Endodermal cell (in vitro differentiated cells): ENCODE results near the gene MICALL2. TPM values are rescaled to one million over a fixed set of nuclear protein-coding genes. Genes with fewer than 3 reads are reported as not detected.

Experiments used
- DNase-seq: peaks from one replicate; pipeline ENCODE4 v3.0.0-alpha.2; 2017
- H3K27ac ChIP-seq: 2 replicates; pipeline ENCODE4 v1.5.1; 2013; ENCODE audit warnings: mild to moderate bottlenecking, low read depth, low read length, moderate library complexity
- H3K27me3 ChIP-seq: 2 replicates; pipeline ENCODE4 v1.6.1; 2013; ENCODE audit warnings: mild to moderate bottlenecking, low read length, moderate library complexity; ENCODE audit not compliant: insufficient read depth, control insufficient read depth, poor library complexity, severe bottlenecking
- H3K36me3 ChIP-seq: 2 replicates; pipeline ENCODE4 v1.7.0; 2013; ENCODE audit warnings: mild to moderate bottlenecking, low read length, moderate library complexity; ENCODE audit not compliant: control insufficient read depth, insufficient read depth
- H3K4me1 ChIP-seq: one replicate; pipeline ENCODE4 v1.7.0; 2013; ENCODE audit warnings: low read length; ENCODE audit not compliant: control insufficient read depth, insufficient read depth
- H3K4me3 ChIP-seq: 2 replicates; pipeline ENCODE4 v1.5.1; 2013; ENCODE audit warnings: mild to moderate bottlenecking, low read length, moderate library complexity
- H3K9ac ChIP-seq: 2 replicates; pipeline ENCODE4 v1.6.1; 2013; ENCODE audit warnings: mild to moderate bottlenecking, low read length, moderate library complexity; ENCODE audit not compliant: poor library complexity, severe bottlenecking; ENCODE audit errors: extremely low read depth
- H3K9me3 ChIP-seq: 2 replicates; pipeline ENCODE4 v1.6.1; 2013; ENCODE audit warnings: mild to moderate bottlenecking, low read length, moderate library complexity; ENCODE audit not compliant: control insufficient read depth
- H3K27ac Mint-ChIP-seq: 2 replicates; pipeline ENCODE4 v1.8.0; 2020; ENCODE audit warnings: mixed read lengths
- H3K27me3 Mint-ChIP-seq: 2 replicates; pipeline ENCODE4 v1.8.0; 2021; ENCODE audit warnings: mild to moderate bottlenecking, mixed read lengths; ENCODE audit not compliant: insufficient read depth
- H3K36me3 Mint-ChIP-seq: 2 replicates; pipeline ENCODE4 v1.8.0; 2020; ENCODE audit warnings: low read depth, mixed read lengths
- H3K4me1 Mint-ChIP-seq: 2 replicates; pipeline ENCODE4 v1.8.0; 2020; ENCODE audit warnings: mixed read lengths
- H3K4me3 Mint-ChIP-seq: 2 replicates; pipeline ENCODE4 v1.8.0; 2020; ENCODE audit warnings: mild to moderate bottlenecking, moderate library complexity, mixed read lengths
- H3K9me3 Mint-ChIP-seq: 2 replicates; pipeline ENCODE4 v1.8.0; 2020; ENCODE audit warnings: mild to moderate bottlenecking, mixed read lengths
- CTCF ChIP-seq: fragments of 200-600 bp; sonication (generic); conservative IDR thresholded peaks from 2 replicates; pipeline ENCODE4 v1.5.0; 2021; ENCODE audit warnings: antibody characterized with exemption, mild to moderate bottlenecking
- WGBS, 2 experiments: methylation state at CpG; one replicate each; pipeline versions ENCODE4 v1.1.5 to v1.1.7; 2013; ENCODE audit warnings: missing lambda C conversion rate in 2 of 2, mixed read lengths in 1 of 2; ENCODE audit not compliant: insufficient coverage in 1 of 2, insufficient read length in 1 of 2; 5-methylcytosine and 5-hydroxymethylcytosine counted together
- total RNA-seq, 2 donors: library from RNA; stranded (reverse); fragmentation: NEBNext Ultra II Directional in 1 of 2; extraction: Animal tissue kit (Norgen Biotek cat#: 25700) in 1 of 2; gene quantifications; 2 replicates in 1 of 2; 3 replicates in 1 of 2; pipeline ENCODE4 v1.2.1, GENCODE V29; 2021

MICALL2 gene
- total RNA-seq, 2 donors from 2014 or later, result 19.4 to 24.8 TPM

GRCh38 chr7:1479287-1479686 lies 20.0 kb upstream of the MICALL2 start:
- TF ChIP-seq CTCF, result no peak
- Histone ChIP-seq H3K9me3 (no peaks in the 10 kb centered on the region), H3K27me3 (no peaks in the 10 kb centered on the region), H3K36me3 (peaks cover 10% of the 10 kb centered on the region), H3K27ac (no peak overlapping the region), H3K4me1 (no peaks in the 10 kb centered on the region), H3K9ac (no peak overlapping the region), H3K4me3 (no peak overlapping the region)
- H3K36me3 Mint-ChIP-seq, result peaks cover 25% of the 10 kb centered on the region
- H3K27me3 Mint-ChIP-seq, result no peaks in the 10 kb centered on the region
- no peaks in the 10 kb centered on the region for H3K4me1 Mint-ChIP-seq
- H3K27ac Mint-ChIP-seq, result no peak overlapping the region
- H3K9me3 Mint-ChIP-seq, result no peaks in the 10 kb centered on the region
- WGBS, 2 experiments, result 94 to 96% methylated on average over 18 to 24 of the region's 24 CpGs
- DNase-seq, result no peak
- H3K4me3 Mint-ChIP-seq, result no peak overlapping the region

GRCh38 chr7:1478480-1478879 lies 19.2 kb upstream of the MICALL2 start:
- Histone ChIP-seq H3K4me3 (no peak overlapping the region), H3K9me3 (no peaks in the 10 kb centered on the region), H3K9ac (no peak overlapping the region), H3K27ac (no peak overlapping the region), H3K36me3 (peaks cover 16% of the 10 kb centered on the region), H3K4me1 (no peaks in the 10 kb centered on the region), H3K27me3 (no peaks in the 10 kb centered on the region)
- Mint-ChIP-seq H3K9me3 (no peaks in the 10 kb centered on the region), H3K27me3 (no peaks in the 10 kb centered on the region), H3K4me1 (no peaks in the 10 kb centered on the region), H3K27ac (no peak overlapping the region), H3K36me3 (peaks cover 24% of the 10 kb centered on the region), H3K4me3 (no peak overlapping the region)
- DNase-seq, result no peak
- WGBS, 2 experiments, result 80 to 91% methylated on average over 7 to 19 of the region's 19 CpGs
- TF ChIP-seq CTCF, result no peak

- Mint-ChIP-seq H3K4me1 (no peaks in the 10 kb centered on the region), H3K27me3 (no peaks in the 10 kb centered on the region), H3K4me3 (no peak overlapping the region), H3K27ac (no peak overlapping the region), H3K36me3 (peaks cover 25% of the 10 kb centered on the region), H3K9me3 (no peaks in the 10 kb centered on the region)
- DNase-seq, result no peak
- peaks cover 28% of the 10 kb centered on the region for H3K36me3 ChIP-seq
- H3K4me3 ChIP-seq, result no peak overlapping the region
- H3K9ac ChIP-seq, result no peak overlapping the region
- no peaks in the 10 kb centered on the region for H3K27me3 ChIP-seq
- no peak for TF ChIP-seq CTCF
- H3K9me3 ChIP-seq, result no peaks in the 10 kb centered on the region
- no peaks in the 10 kb centered on the region for H3K4me1 ChIP-seq
- 95% methylated on average over 10 to 15 of the region's 15 CpGs for WGBS, 2 experiments
- no peak overlapping the region for H3K27ac ChIP-seq
Observed at GRCh38 chr7:1476859-1477258, 17.6 kb upstream of the MICALL2 start.
